ENCODE results near the gene AP2M1. TPM values are rescaled to one million over a fixed set of nuclear protein-coding genes. Genes with fewer than 3 reads are reported as not detected.

AP2M1 gene
- total RNA-seq = 295 TPM

GRCh38 chr3:184174646-184175492 lies at the start of gene AP2M1:
Gene AP2M1, plus strand, starts transcription at chr3:184174855. Its CDS starts 2,139 bp downstream, at chr3:184176994.

GRCh38 chr3:184135149-184135910 lies 39.3 kb upstream of the AP2M1 start, which contains the start of gene EIF2B5:
Gene EIF2B5, plus strand, starts transcription at chr3:184135358. Its CDS starts 28 bp downstream, at chr3:184135386.

GRCh38 chr3:184154885-184155643 lies 19.6 kb upstream of the AP2M1 start, which contains the start of gene DVL3:
Gene DVL3, plus strand, starts transcription at chr3:184155377. Its CDS starts 259 bp downstream, at chr3:184155636.

GRCh38 chr3:184186184-184186901 lies 11.7 kb downstream of the AP2M1 start, which contains the start of gene ABCF3:
Gene ABCF3, plus strand, starts transcription at chr3:184186199. Its CDS starts 9 bp downstream, at chr3:184186208.

GRCh38 chr3:184229394-184230080 lies 54.9 kb downstream of the AP2M1 start, which contains the start of gene VWA5B2:
Gene VWA5B2, plus strand, starts transcription at chr3:184229585. Its CDS starts 944 bp downstream, at chr3:184230529.

Other genes with a start within 250 kb of the AP2M1 start
- gene ABCC5, start 157.0 kb upstream of the AP2M1 start, total RNA-seq = 121 TPM
- gene HTR3D, start 143.1 kb upstream of the AP2M1 start, total RNA-seq = not detected
- gene HTR3C, start 121.8 kb upstream of the AP2M1 start, total RNA-seq = not detected
- gene HTR3E, start 77.8 kb upstream of the AP2M1 start, total RNA-seq = not detected
- 61.7 TPM for gene EIF2B5, start 39.5 kb upstream of the AP2M1 start, total RNA-seq
- 51.6 TPM for gene DVL3, start 19.5 kb upstream of the AP2M1 start, total RNA-seq
- 79.2 TPM for gene ABCF3, start 11.3 kb downstream of the AP2M1 start, total RNA-seq
- gene VWA5B2, start 54.7 kb downstream of the AP2M1 start, total RNA-seq = 0.63 TPM
- gene ALG3, start 74.1 kb downstream of the AP2M1 start, total RNA-seq = 15.7 TPM
- gene EEF1AKMT4, start 74.8 kb downstream of the AP2M1 start, total RNA-seq = 0.63 TPM
- 3.4 TPM for gene CAMK2N2, start 86.7 kb downstream of the AP2M1 start, total RNA-seq
- 6.9 TPM for gene ECE2, start 101.2 kb downstream of the AP2M1 start, total RNA-seq
- gene PSMD2, start 124.4 kb downstream of the AP2M1 start, total RNA-seq = 260 TPM
- 118 TPM for gene EIF4G1, start 139.8 kb downstream of the AP2M1 start, total RNA-seq
- 62.6 TPM for gene FAM131A, start 162.7 kb downstream of the AP2M1 start, total RNA-seq
- 15.0 TPM for gene CLCN2, start 186.8 kb downstream of the AP2M1 start, total RNA-seq
- gene POLR2H, start 186.9 kb downstream of the AP2M1 start, total RNA-seq = 44.1 TPM
- 0.63 TPM for gene THPO, start 203.4 kb downstream of the AP2M1 start, total RNA-seq
- gene CHRD, start 205.2 kb downstream of the AP2M1 start, total RNA-seq = 12.5 TPM

Data from parietal lobe (tissue), 1 donor.